H1 (cell line): Measurements from ENCODE around the gene TMEM135. TPM values are rescaled to one million over a fixed set of nuclear protein-coding genes. Genes with fewer than 3 reads are reported as not detected.

Experiments
- ASH2L ChIP-seq: fragments of 200-600, 300-600 bp; sonication (generic); IDR thresholded peaks from one replicate; pipeline ENCODE4 v1.7.1; 2017; ENCODE audit warnings: low read length
- CBX8 ChIP-seq: fragments of 300-800, 300-1000 bp; sonication (generic); IDR thresholded peaks from 2 replicates; pipeline ENCODE4 v1.7.1; 2016; ENCODE audit warnings: low read depth, low read length, borderline replicate concordance
- CHD7 ChIP-seq: fragments of 300-600 bp; sonication (generic); IDR thresholded peaks from 2 replicates; pipeline ENCODE4 v1.7.1; 2012; ENCODE audit warnings: low read length, moderate library complexity, mild to moderate bottlenecking, inconsistent platforms; ENCODE audit not compliant: insufficient replicate concordance
- E2F6 ChIP-seq: IDR thresholded peaks from 2 replicates; pipeline ENCODE4 v1.6.1; 2012; ENCODE audit warnings: inconsistent platforms
- KDM5A ChIP-seq: fragments of 200-600 bp; IDR thresholded peaks from 2 replicates; pipeline ENCODE4 v1.7.1; 2012; ENCODE audit warnings: mild to moderate bottlenecking, low read length, inconsistent platforms, mixed read lengths
- NANOG ChIP-seq: IDR thresholded peaks from 2 replicates; pipeline ENCODE4 v1.6.1; 2011; ENCODE audit warnings: low read length, low read depth, mild to moderate bottlenecking, inconsistent platforms; ENCODE audit not compliant: insufficient read depth, poor library complexity, severe bottlenecking
- PHF8 ChIP-seq: fragments of 200-600 bp; sonication (generic); conservative IDR thresholded peaks from 2 replicates; pipeline ENCODE4 v1.7.1; 2012; ENCODE audit warnings: low read depth, mild to moderate bottlenecking, inconsistent platforms, low read length, moderate library complexity
- SAP30 ChIP-seq: fragments of 300-600 bp; sonication (generic); IDR thresholded peaks from 2 replicates; pipeline ENCODE4 v1.7.1; 2012; ENCODE audit warnings: low read length, moderate library complexity, mild to moderate bottlenecking, inconsistent platforms; ENCODE audit not compliant: insufficient read depth, insufficient replicate concordance
- SP4 ChIP-seq: IDR thresholded peaks from 2 replicates; pipeline ENCODE4 v1.6.1; 2012; ENCODE audit warnings: low read length, inconsistent platforms
- TCF12 ChIP-seq: IDR thresholded peaks from 2 replicates; pipeline ENCODE4 v1.6.1; 2011; ENCODE audit warnings: low read depth, mild to moderate bottlenecking, low read length
- TEAD4 ChIP-seq: IDR thresholded peaks from 2 replicates; pipeline ENCODE4 v1.6.1; 2012; ENCODE audit warnings: low read depth, low read length, inconsistent platforms, mixed read lengths
- polyA plus RNA-seq, 7 experiments: library from polyadenylated mRNA; depleted of rRNA in 3 of 7; stranded (reverse) in 5 of 7; unstranded in 2 of 7; fragments of >200 nt in 5 of 7; fragments of 200-250 nt in 2 of 7; gene quantifications; 1 replicate in 5 of 7; 2 replicates in 1 of 7; 4 replicates in 1 of 7; pipeline versions ENCODE4 v1.2.1 to v1.2.3, GENCODE V29; 2011 to 2013; ENCODE audit warnings: missing spikeins in 2 of 7, mixed read lengths in 2 of 7
- total RNA-seq: library from RNA; stranded (reverse); fragmentation: NEBNext Ultra II Directional; extraction: Animal tissue kit (Norgen Biotek cat#: 25700); gene quantifications from 2 replicates; pipeline ENCODE4 v1.2.1, GENCODE V29; 2021

TMEM135 gene
- total and polyA plus RNA-seq, 2 of the 8 experiments (the other 6 are each of a cell fraction or from before 2014, with no cell fraction given), result 9.3 to 31.3 TPM

DNA sequence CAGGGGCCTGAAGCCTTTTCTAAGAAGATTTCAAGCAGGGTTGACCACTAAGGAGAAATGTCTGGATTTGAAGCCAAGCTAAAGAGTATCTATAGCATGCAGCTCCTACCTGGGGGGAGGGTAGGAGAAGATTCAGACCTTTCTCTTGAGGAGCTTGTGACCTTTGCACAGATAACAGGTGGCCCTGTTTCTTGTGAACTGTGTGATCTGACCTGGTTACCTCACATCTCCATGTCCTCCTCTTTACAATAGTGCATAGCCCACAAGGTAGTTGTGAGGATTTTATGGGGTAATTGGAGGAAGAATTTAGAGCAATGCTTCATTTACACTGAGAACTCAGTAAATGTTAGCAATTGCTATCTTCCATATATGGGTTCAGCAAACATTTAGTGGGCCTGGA, 310.1 kb downstream of the TMEM135 start (continued):
- no peak for TF ChIP-seq CHD7
- TF ChIP-seq CBX8, result no peak
- no peak for TF ChIP-seq TEAD4
- TF ChIP-seq SP4, result no peak
- TF ChIP-seq ASH2L, result no peak
- no peak for TF ChIP-seq SAP30
- no peak for TF ChIP-seq TCF12
- TF ChIP-seq KDM5A, result no peak
- no peak for TF ChIP-seq PHF8
- TF ChIP-seq NANOG, result no peak
- TF ChIP-seq E2F6, result no peak
